LNCAP (cell line): ENCODE measurements around the gene TMEM30A.

Source experiments
- CTCF ChIP-seq: fragments of 450-650 bp; IDR thresholded peaks from 2 replicates; pipeline ENCODE4 v1.5.1; 2017; ENCODE audit warnings: mild to moderate bottlenecking

Gene TMEM30A

GRCh38 chr6:75301537-75301936 lies 16.9 kb upstream of the TMEM30A start:
- TF ChIP-seq CTCF, result no peak

GRCh38 chr6:75301088-75301487 lies 16.5 kb upstream of the TMEM30A start:
- no peak for TF ChIP-seq CTCF

GRCh38 chr6:75300531-75300855 lies 15.9 kb upstream of the TMEM30A start:
- TF ChIP-seq CTCF, result no peak

GRCh38 chr6:75299801-75300530 lies 15.4 kb upstream of the TMEM30A start:
- no peak for TF ChIP-seq CTCF

- peak; percentile 61 for TF ChIP-seq CTCF
Measured at GRCh38 chr6:75296811-75297779, 12.5 kb upstream of the TMEM30A start.

- no peak for TF ChIP-seq CTCF
Measured at GRCh38 chr6:75292555-75292954, 8.0 kb upstream of the TMEM30A start.

GRCh38 chr6:75291744-75292143 lies 7.2 kb upstream of the TMEM30A start:
- TF ChIP-seq CTCF, result no peak
